ENCODE measurements around the gene PYHIN1.

DNA sequence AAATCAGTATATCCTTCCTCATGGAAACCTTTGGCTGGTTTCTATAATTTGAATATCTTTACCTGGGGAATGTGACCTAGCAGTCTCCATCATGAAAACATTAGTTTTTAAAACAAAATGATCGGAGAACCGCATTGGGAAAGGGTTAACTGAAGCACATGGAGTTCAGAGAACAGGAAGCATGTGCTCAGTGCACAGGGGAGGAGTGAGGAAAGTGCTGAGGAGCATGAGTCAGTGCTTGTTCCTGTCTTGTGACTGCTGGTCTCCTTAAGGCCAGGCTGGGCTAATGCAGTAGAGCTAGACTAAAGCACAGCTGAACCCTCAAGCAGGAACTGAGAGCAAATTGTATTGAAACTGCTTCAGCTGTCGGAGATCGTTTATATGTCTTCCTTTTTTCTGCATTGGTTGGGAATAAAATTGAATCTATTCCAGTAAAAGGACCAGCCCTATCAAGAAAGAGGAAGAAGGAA is 84.1 kb downstream of the PYHIN1 start:
- no peak for TF ChIP-seq EZH2 (IDR thresholded peaks at IDR 0.05; ENCODE audit: borderline replicate concordance, low read depth, low read length, severe bottlenecking)
- TF ChIP-seq, protein P1, sequence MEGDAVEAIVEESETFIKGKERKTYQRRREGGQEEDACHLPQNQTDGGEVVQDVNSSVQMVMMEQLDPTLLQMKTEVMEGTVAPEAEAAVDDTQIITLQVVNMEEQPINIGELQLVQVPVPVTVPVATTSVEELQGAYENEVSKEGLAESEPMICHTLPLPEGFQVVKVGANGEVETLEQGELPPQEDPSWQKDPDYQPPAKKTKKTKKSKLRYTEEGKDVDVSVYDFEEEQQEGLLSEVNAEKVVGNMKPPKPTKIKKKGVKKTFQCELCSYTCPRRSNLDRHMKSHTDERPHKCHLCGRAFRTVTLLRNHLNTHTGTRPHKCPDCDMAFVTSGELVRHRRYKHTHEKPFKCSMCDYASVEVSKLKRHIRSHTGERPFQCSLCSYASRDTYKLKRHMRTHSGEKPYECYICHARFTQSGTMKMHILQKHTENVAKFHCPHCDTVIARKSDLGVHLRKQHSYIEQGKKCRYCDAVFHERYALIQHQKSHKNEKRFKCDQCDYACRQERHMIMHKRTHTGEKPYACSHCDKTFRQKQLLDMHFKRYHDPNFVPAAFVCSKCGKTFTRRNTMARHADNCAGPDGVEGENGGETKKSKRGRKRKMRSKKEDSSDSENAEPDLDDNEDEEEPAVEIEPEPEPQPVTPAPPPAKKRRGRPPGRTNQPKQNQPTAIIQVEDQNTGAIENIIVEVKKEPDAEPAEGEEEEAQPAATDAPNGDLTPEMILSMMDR (IDR thresholded peaks at IDR 0.05; ENCODE audit: borderline replicate concordance, extremely low read depth, low read length, poor library complexity, severe bottlenecking): no peak
